ENCODE data around the gene ITGBL1. TPM values are rescaled to one million over a fixed set of nuclear protein-coding genes. Genes with fewer than 3 reads are reported as not detected.

ITGBL1 gene
- total RNA-seq (2013), result not detected
- polyA plus RNA-seq (not detected), polyA minus RNA-seq (not detected in 2 replicates), total RNA-seq (0 to 2.3 (median 0.08) reads per million in 11 experiments)

GRCh38 chr13:101452519-101453485 lies at the start of gene ITGBL1:
TSS of gene ITGBL1 (plus strand) at chr13:101452675. CDS start at chr13:101452834, 159 bp downstream.
- Mint-ChIP-seq H3K36me3 (no peaks in the 10 kb centered on the region), H3K4me3 (peak within 1 kb of the TSS in 1 of 2 donors; percentile 64), H3K4me1 (no peaks in the 10 kb centered on the region), H3K27ac (no peak within 1 kb of the TSS), H3K9me3 (peaks cover 0 to 3% (median 0%) of the 10 kb centered on the region in 7 donors), H3K27me3 (ENCODE audit: low read depth in 3 of 3) (peaks cover 8 to 16% (median 14%) of the 10 kb centered on the region in 3 donors)
- no peak within 1 kb of the TSS for H3K9ac ChIP-seq (ENCODE audit: insufficient read depth, low read length, poor library complexity, severe bottlenecking)
- 76% methylated on average over 15 of the region's 18 CpGs for WGBS (ENCODE audit: insufficient coverage)
- H3K79me2 ChIP-seq (ENCODE audit: insufficient read depth, low read length), result no peaks in the 10 kb centered on the region
- no peaks in the 10 kb centered on the region for H4K20me1 ChIP-seq (ENCODE audit: insufficient read depth, low read length)
- no peaks in the 10 kb centered on the region for H3K36me3 ChIP-seq (replicated peaks in 1 of 2; ENCODE audit: control insufficient read depth in 1 of 2, insufficient read depth in 2 of 2, low read length in 2 of 2)
- H3K27ac ChIP-seq (ENCODE audit: low read depth in 1 of 2, low read length in 2 of 2), result no peak within 1 kb of the TSS
- H3K27me3 ChIP-seq (ENCODE audit: control insufficient read depth in 2 of 2, insufficient read depth in 2 of 2, low read length in 2 of 2), result peaks cover 5 to 15% of the 10 kb centered on the region in 2 donors
- H3K4me1 ChIP-seq (ENCODE audit: control insufficient read depth in 1 of 2, insufficient read depth in 2 of 2, low read length in 2 of 2), result no peaks in the 10 kb centered on the region
- H3K9me3 ChIP-seq (replicated peaks in 1 of 2; ENCODE audit: control insufficient read depth in 1 of 2, insufficient read depth in 1 of 2, low read length in 2 of 2), result no peaks in the 10 kb centered on the region
- H2AFZ ChIP-seq (ENCODE audit: insufficient read depth, low read depth, low read length, poor library complexity, severe bottlenecking), result no peak within 1 kb of the TSS
- intact Hi-C loops (cut with micrococcal nuclease), result no loop called here
- TF ChIP-seq CTCF (IDR thresholded peaks at IDR 0.05), result no peak
- no peak within 1 kb of the TSS for H3K4me3 ChIP-seq (replicated peaks in 1 of 3; ENCODE audit: low read depth in 2 of 3, low read length in 3 of 3)
- no peak within 1 kb of the TSS for H3K4me2 ChIP-seq (replicated peaks; ENCODE audit: extremely low read depth, low read length, poor library complexity, severe bottlenecking)
- DNase-seq, result no peak

GRCh38 chr13:101406791-101407190 lies 45.7 kb upstream of the ITGBL1 start:
- no peaks in the 10 kb centered on the region for H3K36me3 Mint-ChIP-seq
- H3K79me2 ChIP-seq (ENCODE audit: insufficient read depth, low read length), result no peaks in the 10 kb centered on the region
- no peak overlapping the region for H3K27ac ChIP-seq (ENCODE audit: low read depth in 1 of 2, low read length in 2 of 2)
- no peaks in the 10 kb centered on the region for H4K20me1 ChIP-seq (ENCODE audit: insufficient read depth, low read length)
- H3K36me3 ChIP-seq (replicated peaks in 1 of 2; ENCODE audit: control insufficient read depth in 1 of 2, insufficient read depth in 2 of 2, low read length in 2 of 2), result no peaks in the 10 kb centered on the region
- peaks cover 0 to 3% (median 1%) of the 10 kb centered on the region in 3 donors for H3K27me3 Mint-ChIP-seq (ENCODE audit: low read depth in 3 of 3)
- H3K9me3 Mint-ChIP-seq, result peaks cover 0 to 5% (median 0%) of the 10 kb centered on the region in 7 donors
- no CpG with 5 or more reads among the region's 1 CpG for WGBS (ENCODE audit: insufficient coverage)
- H3K4me1 Mint-ChIP-seq, result no peaks in the 10 kb centered on the region
- DNase-seq, result no peak
- no peaks in the 10 kb centered on the region for H3K27me3 ChIP-seq (ENCODE audit: control insufficient read depth in 2 of 2, insufficient read depth in 2 of 2, low read length in 2 of 2)
- H3K4me2 ChIP-seq (replicated peaks; ENCODE audit: extremely low read depth, low read length, poor library complexity, severe bottlenecking), result no peak overlapping the region
- H3K4me3 Mint-ChIP-seq, result no peak overlapping the region
- no peaks in the 10 kb centered on the region for H3K9me3 ChIP-seq (replicated peaks in 1 of 2; ENCODE audit: control insufficient read depth in 1 of 2, insufficient read depth in 1 of 2, low read length in 2 of 2)
- intact Hi-C loops (cut with micrococcal nuclease), result no loop called here
- H3K4me1 ChIP-seq (ENCODE audit: control insufficient read depth in 1 of 2, insufficient read depth in 2 of 2, low read length in 2 of 2), result no peaks in the 10 kb centered on the region
- no peak overlapping the region for H3K4me3 ChIP-seq (replicated peaks in 1 of 3; ENCODE audit: low read depth in 2 of 3, low read length in 3 of 3)
- TF ChIP-seq CTCF (IDR thresholded peaks at IDR 0.05), result no peak
- H3K27ac Mint-ChIP-seq, result no peak overlapping the region
- H2AFZ ChIP-seq (ENCODE audit: insufficient read depth, low read depth, low read length, poor library complexity, severe bottlenecking), result no peak overlapping the region
- no peak overlapping the region for H3K9ac ChIP-seq (ENCODE audit: insufficient read depth, low read length, poor library complexity, severe bottlenecking)

Measured in CD14-positive monocyte (primary cell).